ENCODE data around the gene CSF2.

GRCh38 chr5:132109494-132110053 lies 36.0 kb downstream of the CSF2 start:
- TF ChIP-seq CTCF (IDR thresholded peaks at IDR 0.05) (no peak), EP300 (IDR thresholded peaks at IDR 0.05) (no peak), POLR2A (IDR thresholded peaks at IDR 0.05; ENCODE audit: low read depth) (no peak)

All from esophagus muscularis mucosa (tissue), 4 donors.